ENCODE measurements around the gene TNNT3. TPM values are rescaled to one million over a fixed set of nuclear protein-coding genes. Genes with fewer than 3 reads are reported as not detected.
"Not testable (repeated sequence)": the region's sequence is repeated elsewhere in the genome, so short reads cannot be mapped to it uniquely, and the experiment has no call there.

TNNT3 gene
- total and polyA plus RNA-seq, 7 experiments from 2014 or later, result 0.31 to 37.1 (median 18.7) TPM; not detected in 1

- Histone ChIP-seq H3K4me1 (ENCODE audit: control insufficient read depth in 2 of 2, insufficient read depth in 2 of 2, low read length in 2 of 2) (peaks cover 36 to 42% of the 10 kb centered on the region in 2 donors), H3K9me3 (ENCODE audit: control insufficient read depth in 2 of 3, low read length in 3 of 3) (no peaks in the 10 kb centered on the region), H3K4me3 (ENCODE audit: low read length) (no peak overlapping the region), H3K27me3 (ENCODE audit: control insufficient read depth in 2 of 2, insufficient read depth in 2 of 2, low read length in 2 of 2) (no peaks in the 10 kb centered on the region), H3K36me3 (ENCODE audit: control insufficient read depth in 2 of 3, insufficient read depth in 3 of 3, low read length in 3 of 3) (peaks cover 0 to 8% (median 0%) of the 10 kb centered on the region in 3 experiments), H3K27ac (ENCODE audit: low read depth, low read length) (peak overlapping the region; percentile 43)
- ATAC-seq, result no peak
- intact Hi-C loops (cut with micrococcal nuclease), result no loop called here
- CTCF ChIA-PET, result no interaction called here
- Mint-ChIP-seq H3K9me3 (no peaks in the 10 kb centered on the region), H3K4me3 (peak overlapping the region in 2 of 10 donors; percentile 20 to 40), H3K36me3 (peaks cover 0 to 4% (median 0%) of the 10 kb centered on the region in 5 donors), H3K4me1 (peaks cover 30 to 65% (median 42%) of the 10 kb centered on the region in 7 donors), H3K27me3 (no peaks in the 10 kb centered on the region), H3K27ac (peak overlapping the region in 6 of 9 donors; percentile 35 to 82 (median 67))
- no peak for DNase-seq
- POLR2A ChIA-PET, result interaction anchor here (1.1 to 1.4 kb wide), 2 partner anchors 20 to 22 kb away, joined by 4 to 5 read pairs; partner anchors contain the start of gene LSP1
Observed at GRCh38 chr11:1873048-1873812, 46.3 kb upstream of the TNNT3 start.

- CTCF ChIA-PET; H3K27me3 Mint-ChIP-seq; H3K36me3 ChIP-seq (ENCODE audit: control insufficient read depth in 2 of 3, insufficient read depth in 3 of 3, low read length in 3 of 3); H3K9me3 ChIP-seq (ENCODE audit: control insufficient read depth in 2 of 3, low read length in 3 of 3); ATAC-seq; intact Hi-C loops (cut with micrococcal nuclease); H3K4me3 ChIP-seq (ENCODE audit: low read length); H3K9me3 Mint-ChIP-seq; H3K27me3 ChIP-seq (ENCODE audit: control insufficient read depth in 2 of 2, insufficient read depth in 2 of 2, low read length in 2 of 2); DNase-seq; H3K4me3 Mint-ChIP-seq; H3K36me3 Mint-ChIP-seq: not testable (repeated sequence)
- Histone ChIP-seq H3K27ac (ENCODE audit: low read depth, low read length) (peak overlapping the region; percentile 43), H3K4me1 (ENCODE audit: control insufficient read depth in 2 of 2, insufficient read depth in 2 of 2, low read length in 2 of 2) (peaks cover 30 to 37% of the 10 kb centered on the region in 2 donors)
- Mint-ChIP-seq H3K27ac (peak overlapping the region in 3 of 9 donors; percentile 35 to 77 (median 59)), H3K4me1 (peaks cover 30 to 62% (median 41%) of the 10 kb centered on the region in 7 donors)
- POLR2A ChIA-PET, result interaction anchor here (1.4 kb wide), 1 partner anchor 23 kb away, joined by 4 read pairs; no protein-coding TSS in a partner anchor
Observed at GRCh38 chr11:1873813-1874150, 45.7 kb upstream of the TNNT3 start.

GRCh38 chr11:1874441-1875092, 44.9 kb upstream of the TNNT3 start:
- H3K36me3 ChIP-seq (ENCODE audit: control insufficient read depth in 2 of 3, insufficient read depth in 3 of 3, low read length in 3 of 3); ATAC-seq; DNase-seq; POLR2A ChIA-PET; H3K9me3 ChIP-seq (ENCODE audit: control insufficient read depth in 2 of 3, low read length in 3 of 3); H3K36me3 Mint-ChIP-seq; CTCF ChIA-PET; H3K9me3 Mint-ChIP-seq; H3K27me3 ChIP-seq (ENCODE audit: control insufficient read depth in 2 of 2, insufficient read depth in 2 of 2, low read length in 2 of 2); H3K27ac ChIP-seq (ENCODE audit: low read depth, low read length); H3K4me3 ChIP-seq (ENCODE audit: low read length); intact Hi-C loops (cut with micrococcal nuclease); H3K27me3 Mint-ChIP-seq; H3K4me3 Mint-ChIP-seq: not testable (repeated sequence)
- peak overlapping the region in 2 of 9 donors; percentile 22 to 31 for H3K27ac Mint-ChIP-seq
- H3K4me1 ChIP-seq (ENCODE audit: control insufficient read depth in 2 of 2, insufficient read depth in 2 of 2, low read length in 2 of 2), result peaks cover 24 to 29% of the 10 kb centered on the region in 2 donors
- peaks cover 22 to 54% (median 33%) of the 10 kb centered on the region in 7 donors for H3K4me1 Mint-ChIP-seq

GRCh38 chr11:1875093-1875850, 44.2 kb upstream of the TNNT3 start:
- Mint-ChIP-seq H3K9me3 (no peaks in the 10 kb centered on the region), H3K4me1 (peaks cover 15 to 51% (median 33%) of the 10 kb centered on the region in 7 donors), H3K4me3 (peak overlapping the region in 1 of 10 donors; percentile 17), H3K27me3 (no peaks in the 10 kb centered on the region), H3K36me3 (peaks cover 0 to 4% (median 0%) of the 10 kb centered on the region in 5 donors), H3K27ac (peak overlapping the region in 6 of 9 donors; percentile 7 to 87 (median 36))
- H3K4me1 ChIP-seq (ENCODE audit: control insufficient read depth in 2 of 2, insufficient read depth in 2 of 2, low read length in 2 of 2), result peaks cover 17 to 22% of the 10 kb centered on the region in 2 donors
- H3K36me3 ChIP-seq (ENCODE audit: control insufficient read depth in 2 of 3, insufficient read depth in 3 of 3, low read length in 3 of 3), result peaks cover 0 to 15% (median 0%) of the 10 kb centered on the region in 3 experiments
- intact Hi-C loops (cut with micrococcal nuclease), result no loop called here
- DNase-seq (no peak), ATAC-seq (no peak)
- no peaks in the 10 kb centered on the region for H3K9me3 ChIP-seq (ENCODE audit: control insufficient read depth in 2 of 3, low read length in 3 of 3)
- POLR2A ChIA-PET, result interaction anchor here (0.8 kb wide), 1 partner anchor 9 kb away, joined by 3 read pairs; no protein-coding TSS in a partner anchor
- H3K27ac ChIP-seq (ENCODE audit: low read depth, low read length), result no peak overlapping the region
- no peak overlapping the region for H3K4me3 ChIP-seq (ENCODE audit: low read length)
- no peaks in the 10 kb centered on the region for H3K27me3 ChIP-seq (ENCODE audit: control insufficient read depth in 2 of 2, insufficient read depth in 2 of 2, low read length in 2 of 2)
- CTCF ChIA-PET, result interaction anchor here (1.5 kb wide), 2 partner anchors 13 to 39 kb away, joined by 3 read pairs; no protein-coding TSS in a partner anchor

DNA sequence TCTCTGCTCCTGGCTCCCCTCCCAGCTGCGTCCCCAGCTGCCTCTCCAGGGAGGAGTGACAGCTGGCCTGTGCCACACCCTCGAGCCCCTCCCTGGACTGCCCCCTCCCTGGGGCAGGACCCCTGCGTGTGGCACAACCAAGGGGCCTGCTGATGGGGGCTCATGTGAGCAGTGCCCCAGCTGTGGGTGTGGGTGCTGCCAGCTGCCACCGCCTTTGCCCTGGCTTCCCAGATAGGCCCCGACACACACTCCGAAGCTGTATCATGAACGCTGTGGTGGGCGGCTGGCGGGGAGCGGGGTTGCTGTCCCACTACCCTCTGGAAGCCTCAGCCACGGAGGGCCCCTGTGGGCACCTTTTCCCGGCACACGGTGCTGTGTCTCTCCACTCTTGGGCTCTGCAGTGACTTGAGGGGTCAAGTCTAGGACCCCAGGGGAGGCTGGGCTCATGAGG, 43.6 kb upstream of the TNNT3 start:
- intact Hi-C loops (cut with micrococcal nuclease); H3K4me3 ChIP-seq (ENCODE audit: low read length); H3K27me3 Mint-ChIP-seq; H3K9me3 ChIP-seq (ENCODE audit: control insufficient read depth in 2 of 3, low read length in 3 of 3); H3K9me3 Mint-ChIP-seq; ATAC-seq; H3K4me3 Mint-ChIP-seq; H3K36me3 Mint-ChIP-seq; DNase-seq; H3K27me3 ChIP-seq (ENCODE audit: control insufficient read depth in 2 of 2, insufficient read depth in 2 of 2, low read length in 2 of 2): not testable (repeated sequence)
- Histone ChIP-seq H3K36me3 (ENCODE audit: control insufficient read depth in 2 of 3, insufficient read depth in 3 of 3, low read length in 3 of 3) (peaks cover 0 to 21% (median 0%) of the 10 kb centered on the region in 3 experiments), H3K4me1 (ENCODE audit: control insufficient read depth in 2 of 2, insufficient read depth in 2 of 2, low read length in 2 of 2) (peaks cover 11 to 16% of the 10 kb centered on the region in 2 donors), H3K27ac (ENCODE audit: low read depth, low read length) (peak overlapping the region; percentile 39)
- H3K27ac Mint-ChIP-seq, result peak overlapping the region in 1 of 9 donors; percentile 28
- ChIA-PET CTCF (interaction anchor here (0.7 to 1.5 kb wide), 4 partner anchors 13 to 182 kb away, joined by 3 read pairs; no protein-coding TSS in a partner anchor), POLR2A (interaction anchor here (0.8 to 1.1 kb wide), 3 partner anchors 9 to 28 kb away, joined by 3 to 4 read pairs (median 3); partner anchors contain the start of gene LSP1)
- peaks cover 14 to 51% (median 32%) of the 10 kb centered on the region in 7 donors for H3K4me1 Mint-ChIP-seq
